HT-29 (cell line): ENCODE data around the gene KIF22. TPM values are rescaled to one million over a fixed set of nuclear protein-coding genes. Genes with fewer than 3 reads are reported as not detected.
"Not testable (repeated sequence)": the region's sequence is repeated elsewhere in the genome, so short reads cannot be mapped to it uniquely, and the experiment has no call there.

Source experiments
- DNase-seq: peaks from one replicate; pipeline ENCODE4 v3.0.0-alpha.2; 2015; ENCODE audit warnings: low spot score
- total RNA-seq: library from RNA; depleted of rRNA; stranded (reverse); fragments of >200 nt; shearing (Covaris generic); gene quantifications from 2 replicates; pipeline ENCODE4 v1.2.3, GENCODE V29; 2014

Gene KIF22
- total RNA-seq, 1 experiment from 2014 or later: 134 TPM

DNA sequence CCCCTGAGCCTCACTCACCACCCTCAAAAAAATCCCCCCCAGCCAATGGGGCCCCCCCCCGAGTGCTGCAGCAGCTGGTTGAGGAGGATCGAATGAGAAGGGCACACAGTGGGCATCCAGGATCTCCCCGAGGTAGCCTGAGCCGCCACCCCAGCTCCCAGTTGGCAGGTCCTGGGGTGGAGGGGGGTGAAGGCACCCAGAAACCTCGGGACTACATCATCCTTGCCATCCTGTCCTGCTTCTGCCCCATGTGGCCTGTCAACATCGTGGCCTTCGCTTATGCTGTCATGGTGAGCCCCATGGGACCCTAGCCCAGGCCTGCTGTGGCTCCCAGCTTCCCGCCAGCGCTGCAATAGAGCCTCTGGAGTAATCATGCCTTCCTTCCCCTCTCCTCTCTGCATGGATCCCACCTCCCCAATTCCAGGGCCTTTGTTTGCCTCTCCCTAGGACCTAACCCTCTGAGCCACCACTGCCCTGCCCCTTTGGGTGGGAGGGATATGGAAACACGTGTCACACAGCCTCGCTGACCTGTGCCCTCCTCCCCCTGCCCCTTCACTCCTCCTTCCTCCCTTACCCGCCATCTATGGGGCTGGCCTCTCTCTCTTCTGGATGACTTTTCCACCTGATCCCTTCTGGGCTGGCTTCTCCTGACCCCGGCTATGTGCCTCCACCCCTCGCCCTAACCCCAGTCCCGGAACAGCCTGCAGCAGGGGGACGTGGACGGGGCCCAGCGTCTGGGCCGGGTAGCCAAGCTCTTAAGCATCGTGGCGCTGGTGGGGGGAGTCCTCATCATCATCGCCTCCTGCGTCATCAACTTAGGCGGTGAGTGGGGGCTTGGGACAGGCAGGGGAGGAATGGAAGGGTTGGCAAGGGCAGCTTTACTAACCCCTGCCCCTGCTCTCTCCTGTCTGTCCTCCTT is 23.4 kb downstream of the KIF22 start:
- DNase-seq: no peak

GRCh38 chr16:29814592-29814991 is 24.0 kb downstream of the KIF22 start:
- no peak for DNase-seq

- DNase-seq: no peak
Observed at GRCh38 chr16:29815032-29815721, 24.6 kb downstream of the KIF22 start.

DNA sequence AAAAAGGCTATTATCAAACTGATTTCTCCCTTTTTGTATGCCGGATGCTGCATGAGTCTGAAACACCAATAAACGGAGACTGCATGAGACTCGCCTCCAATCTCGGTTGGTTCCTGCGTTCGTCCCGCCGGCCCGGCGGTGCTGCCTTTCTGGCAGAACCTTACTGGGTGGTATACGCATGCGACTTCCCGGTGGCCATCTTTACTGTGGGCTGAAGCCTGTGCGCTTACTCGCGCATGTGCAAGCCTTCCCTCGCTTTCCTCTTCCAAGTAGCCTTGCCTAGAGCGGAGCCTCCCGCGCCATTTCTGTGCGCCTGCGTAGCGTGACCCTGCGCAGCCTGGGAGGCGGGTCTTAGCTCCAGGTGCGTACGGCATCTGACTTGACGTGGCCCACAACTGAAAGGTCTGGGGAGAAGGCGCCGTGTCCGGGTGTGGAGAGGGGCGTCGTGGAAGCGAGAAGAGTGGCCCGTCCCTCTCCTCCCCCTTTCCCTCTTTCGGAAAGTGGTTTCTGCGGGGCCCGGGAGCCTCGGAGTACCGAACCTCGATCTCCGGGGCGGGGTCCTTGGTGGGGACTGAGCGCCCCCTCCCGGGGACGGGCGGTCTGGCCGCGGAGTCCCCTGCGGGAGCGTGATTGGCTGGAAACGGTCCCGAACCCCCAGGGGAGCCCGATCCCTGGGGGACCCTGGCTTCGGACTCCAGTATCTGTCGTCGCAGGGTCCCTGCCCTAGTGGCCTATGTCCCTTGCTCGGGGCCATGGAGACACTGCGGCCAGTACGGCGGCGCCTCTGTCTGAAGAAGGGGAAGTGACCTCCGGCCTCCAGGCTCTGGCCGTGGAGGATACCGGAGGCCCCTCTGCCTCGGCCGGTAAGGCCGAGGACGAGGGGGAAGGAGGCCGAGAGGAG is 25.5 kb downstream of the KIF22 start, which contains the start of gene PAGR1:
Gene PAGR1, plus strand, starts transcription at position 360 of the 901 bp plus-strand sequence. Its CDS starts 374 bp downstream, at position 734.
- peak; percentile 96 for DNase-seq

DNA sequence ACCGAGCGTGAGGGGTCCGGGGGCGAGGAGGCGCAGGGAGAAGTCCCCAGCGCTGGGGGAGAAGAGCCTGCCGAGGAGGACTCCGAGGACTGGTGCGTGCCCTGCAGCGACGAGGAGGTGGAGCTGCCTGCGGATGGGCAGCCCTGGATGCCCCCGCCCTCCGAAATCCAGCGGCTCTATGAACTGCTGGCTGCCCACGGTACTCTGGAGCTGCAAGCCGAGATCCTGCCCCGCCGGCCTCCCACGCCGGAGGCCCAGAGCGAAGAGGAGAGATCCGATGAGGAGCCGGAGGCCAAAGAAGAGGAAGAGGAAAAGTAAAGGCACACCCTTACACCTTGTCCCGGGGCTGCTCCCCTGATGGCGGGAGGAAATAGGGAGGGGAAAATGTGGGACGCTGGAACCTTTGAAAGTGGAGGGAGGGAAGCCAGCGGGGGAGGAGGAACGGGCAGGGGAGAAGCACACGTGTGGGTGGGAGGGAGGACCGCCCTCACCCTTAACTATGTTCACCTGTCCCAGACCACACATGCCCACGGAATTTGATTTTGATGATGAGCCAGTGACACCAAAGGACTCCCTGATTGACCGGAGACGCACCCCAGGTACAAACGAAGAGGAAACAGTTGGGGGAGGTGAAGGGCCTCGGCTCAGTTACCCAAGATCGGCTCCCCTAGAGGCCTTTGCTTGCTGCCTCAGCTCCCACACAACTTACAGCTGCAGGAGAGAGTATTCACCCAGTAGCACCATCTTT is 26.3 kb downstream of the KIF22 start:
- peak; percentile 66 for DNase-seq

- DNase-seq: no peak
Observed at GRCh38 chr16:29818082-29818481, 27.5 kb downstream of the KIF22 start.

DNA sequence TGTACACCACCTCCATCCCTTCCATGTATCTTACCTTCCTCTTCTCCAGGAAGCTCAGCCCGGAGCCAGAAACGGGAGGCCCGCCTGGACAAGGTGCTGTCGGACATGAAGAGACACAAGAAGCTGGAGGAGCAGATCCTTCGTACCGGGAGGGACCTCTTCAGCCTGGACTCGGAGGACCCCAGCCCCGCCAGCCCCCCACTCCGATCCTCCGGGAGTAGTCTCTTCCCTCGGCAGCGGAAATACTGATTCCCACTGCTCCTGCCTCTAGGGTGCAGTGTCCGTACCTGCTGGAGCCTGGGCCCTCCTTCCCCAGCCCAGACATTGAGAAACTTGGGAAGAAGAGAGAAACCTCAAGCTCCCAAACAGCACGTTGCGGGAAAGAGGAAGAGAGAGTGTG is 29.0 kb downstream of the KIF22 start:
- DNase-seq: peak; percentile 61

GRCh38 chr16:29820271-29820701 is 29.7 kb downstream of the KIF22 start, which contains the start of gene MVP:
MVP (plus strand) TSS chr16:29820462; CDS start chr16:29830550, 10,088 bp downstream.
- DNase-seq: peak; percentile 75

- peak; percentile 74 for DNase-seq
Observed at GRCh38 chr16:29820730-29821642, 30.4 kb downstream of the KIF22 start.

DNA sequence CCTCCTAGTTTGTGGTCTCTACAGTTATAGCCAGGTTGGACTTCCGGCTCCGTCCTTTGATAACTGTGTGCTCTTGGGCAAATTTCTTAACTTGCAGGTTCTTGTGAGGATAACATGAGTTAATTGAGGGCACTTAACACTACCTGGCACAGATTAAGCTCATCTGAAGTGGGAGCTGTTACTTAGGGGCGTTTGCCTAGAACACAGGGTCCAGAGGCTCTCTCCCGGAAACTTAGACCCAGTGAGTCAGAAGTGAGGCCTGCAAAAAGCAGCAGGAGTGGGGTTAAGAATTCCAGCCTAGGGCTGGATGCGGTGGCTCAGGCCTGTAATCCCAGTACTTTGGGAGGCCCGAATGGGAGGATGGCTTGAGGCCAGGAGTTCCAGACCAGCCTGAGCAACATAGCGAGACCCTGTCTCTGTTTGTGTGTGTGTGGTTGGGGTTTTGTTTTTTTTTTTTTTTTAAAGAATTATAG is 31.1 kb downstream of the KIF22 start:
- DNase-seq: peak; percentile 64

DNA sequence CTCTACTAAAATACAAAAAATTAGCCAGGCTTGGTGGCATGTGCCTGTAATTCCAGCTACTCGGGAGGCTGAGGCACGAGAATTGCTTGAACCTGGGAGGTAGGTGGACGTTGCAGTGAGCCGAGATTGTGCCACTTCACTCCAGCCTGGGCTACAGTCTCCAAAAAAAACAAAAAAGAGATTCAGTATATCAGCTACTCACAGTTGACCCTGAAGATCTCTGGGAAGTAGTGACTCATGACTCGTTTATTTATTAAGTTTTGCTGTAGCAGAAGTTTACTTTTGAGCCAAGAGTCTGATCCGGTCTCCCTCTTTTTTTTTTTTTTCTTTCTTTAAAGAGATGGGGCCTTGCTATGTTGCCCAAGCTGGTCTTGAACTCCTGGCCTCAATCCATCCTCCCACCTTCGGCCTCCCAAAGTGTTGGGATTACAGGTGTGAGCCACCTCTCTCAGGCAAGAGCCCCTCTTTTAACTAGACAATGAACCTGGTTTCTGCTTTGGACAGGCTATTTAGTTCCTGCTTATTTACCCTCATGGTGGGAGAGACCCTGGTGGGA is 34.1 kb downstream of the KIF22 start:
- peak; percentile 33 for DNase-seq

- peak; percentile 75 for DNase-seq
Observed at GRCh38 chr16:29825145-29826044, 34.8 kb downstream of the KIF22 start.

GRCh38 chr16:29826342-29826695 is 35.8 kb downstream of the KIF22 start:
- DNase-seq: no peak

DNA sequence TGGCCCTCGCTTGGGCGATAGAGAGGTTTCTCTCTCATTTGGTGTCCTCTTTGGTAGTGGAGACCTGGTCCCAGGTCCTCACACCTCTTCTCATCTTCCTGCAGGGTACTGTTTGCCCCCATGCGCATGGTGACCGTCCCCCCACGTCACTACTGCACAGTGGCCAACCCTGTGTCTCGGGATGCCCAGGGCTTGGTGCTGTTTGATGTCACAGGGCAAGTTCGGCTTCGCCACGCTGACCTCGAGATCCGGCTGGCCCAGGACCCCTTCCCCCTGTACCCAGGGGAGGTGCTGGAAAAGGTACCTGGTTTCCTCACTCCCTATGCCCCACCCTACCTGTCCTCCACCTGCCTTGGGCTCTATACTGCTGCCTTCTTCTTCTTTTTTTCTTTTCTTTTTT is 40.2 kb downstream of the KIF22 start:
- no peak for DNase-seq

DNA sequence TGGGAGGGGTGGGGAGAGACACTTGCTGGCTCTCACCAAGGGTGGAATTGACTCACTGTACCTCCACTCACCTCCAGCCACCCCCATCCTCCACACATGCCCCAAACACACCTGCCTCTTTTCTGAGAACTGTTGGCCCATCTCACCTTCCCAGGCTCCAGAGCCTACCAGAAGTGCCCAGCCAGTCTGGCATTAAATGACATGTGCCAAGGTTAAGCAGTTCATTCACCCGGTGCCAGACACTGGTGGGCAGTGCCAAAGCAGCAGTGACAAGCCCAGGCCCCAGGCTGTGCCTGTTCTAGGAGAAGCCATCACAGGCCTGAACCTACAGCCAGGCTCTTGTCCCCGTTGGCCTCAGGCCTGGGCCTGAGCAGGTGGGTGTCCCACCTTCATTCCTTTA is 40.9 kb downstream of the KIF22 start:
- no peak for DNase-seq

DNA sequence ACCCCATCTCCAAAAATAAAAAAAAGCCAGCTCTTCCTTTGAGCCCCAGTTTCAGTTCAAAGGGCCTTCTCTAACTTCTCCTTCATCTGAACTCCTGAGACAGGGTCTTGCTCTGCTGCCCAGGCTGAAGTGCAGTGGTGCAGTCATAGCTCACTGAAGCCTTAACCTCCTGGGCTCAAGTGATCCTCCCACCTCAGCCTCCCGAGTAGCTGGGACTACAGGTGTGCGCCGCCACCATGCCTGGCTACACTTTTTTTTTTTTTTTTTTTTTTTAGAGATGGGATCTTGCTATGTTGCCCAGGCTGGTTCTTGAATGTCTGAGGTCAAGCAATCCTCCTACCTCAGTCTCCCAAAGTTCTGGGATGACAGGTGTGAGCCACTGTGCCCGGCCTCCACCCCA is 42.7 kb downstream of the KIF22 start:
- DNase-seq: not testable (repeated sequence)

GRCh38 chr16:29834079-29834478 is 43.5 kb downstream of the KIF22 start:
- DNase-seq: no peak

GRCh38 chr16:29835926-29836325 is 45.4 kb downstream of the KIF22 start:
- DNase-seq: no peak
